CD4-positive, alpha-beta memory T cell (primary cell): Measurements from ENCODE around the gene UMAD1. TPM values are rescaled to one million over a fixed set of nuclear protein-coding genes. Genes with fewer than 3 reads are reported as not detected.

Experiments used
- CTCF ChIA-PET: fragments of 350-600 bp; sonication (Branson Sonifier 250); formaldehyde crosslinking; loops from one replicate; lab custom pipeline; 2021; ENCODE audit warnings: inconsistent platforms; ENCODE audit not compliant: partially characterized antibody; lab: Charles Lee
- POLR2A ChIA-PET: fragments of 350-600 bp; sonication (Branson Sonifier 250); formaldehyde crosslinking; loops from one replicate; lab custom pipeline; 2021; ENCODE audit not compliant: partially characterized antibody; lab: Charles Lee
- DNase-seq, 5 donors: peaks; one replicate each; pipeline versions ENCODE4 v3.0.0 to v3.0.0-alpha.2; 2020 to 2022; ENCODE audit warnings: mixed read lengths in 1 of 5
- H3K27ac ChIP-seq: one replicate; pipeline ENCODE4 v1.7.0; 2013; ENCODE audit warnings: low read depth, low read length
- H3K27me3 ChIP-seq: 2 replicates; pipeline ENCODE4 v1.7.0; 2013; ENCODE audit warnings: mild to moderate bottlenecking, low read length, moderate library complexity; ENCODE audit not compliant: insufficient read depth
- H3K36me3 ChIP-seq: 2 replicates; pipeline ENCODE4 v1.7.0; 2013; ENCODE audit warnings: mild to moderate bottlenecking, low read length, moderate library complexity; ENCODE audit not compliant: insufficient read depth
- H3K4me1 ChIP-seq: 2 replicates; pipeline ENCODE4 v1.7.0; 2013; ENCODE audit warnings: mild to moderate bottlenecking, low read length, moderate library complexity; ENCODE audit not compliant: insufficient read depth
- H3K4me3 ChIP-seq, 2 donors: one replicate each; pipeline ENCODE4 v1.7.0; 2013; ENCODE audit warnings: low read length in 2 of 2, mild to moderate bottlenecking in 1 of 2
- H3K9me3 ChIP-seq, 2 donors: one replicate each; pipeline ENCODE4 v1.7.0; 2013; ENCODE audit warnings: low read length in 2 of 2, control low read depth in 1 of 2; ENCODE audit not compliant: control insufficient read depth in 1 of 2
- H3K27ac Mint-ChIP-seq, 7 donors: one replicate each; pipeline ENCODE4 v1.8.0; 2020 to 2021; ENCODE audit warnings: mixed read lengths in 7 of 7, mild to moderate bottlenecking in 6 of 7, inconsistent platforms in 3 of 7, moderate library complexity in 3 of 7
- H3K27me3 Mint-ChIP-seq, 2 donors: one replicate each; pipeline ENCODE4 v1.8.0; 2020 to 2021; ENCODE audit warnings: mixed read lengths in 2 of 2
- H3K36me3 Mint-ChIP-seq, 2 donors: one replicate each; pipeline ENCODE4 v1.8.0; 2020 to 2021; ENCODE audit warnings: mixed read lengths in 2 of 2, inconsistent platforms in 1 of 2, mild to moderate bottlenecking in 1 of 2
- H3K4me1 Mint-ChIP-seq, 4 donors: one replicate each; pipeline ENCODE4 v1.8.0; 2020 to 2021; ENCODE audit warnings: mixed read lengths in 4 of 4, mild to moderate bottlenecking in 1 of 4
- H3K4me3 Mint-ChIP-seq, 8 donors: one replicate each; pipeline ENCODE4 v1.8.0; 2020 to 2021; ENCODE audit warnings: mixed read lengths in 8 of 8, mild to moderate bottlenecking in 7 of 8, moderate library complexity in 6 of 8, inconsistent platforms in 3 of 8
- H3K9me3 Mint-ChIP-seq, 8 donors: one replicate each; pipeline ENCODE4 v1.8.0; 2020 to 2021; ENCODE audit warnings: mixed read lengths in 8 of 8, mild to moderate bottlenecking in 5 of 8, inconsistent platforms in 3 of 8, moderate library complexity in 1 of 8
- intact Hi-C: fragments of 100-400 bp; cut with micrococcal nuclease; formaldehyde crosslinking; loops from one replicate; pipeline ENCODE4 v1.15.1; 2023
- polyA plus RNA-seq, 2 donors: library from polyadenylated mRNA; unstranded; fragments of 300-500 nt; fragmentation: Illumina TruSeq; gene quantifications; one replicate each; pipeline ENCODE4 v1.2.3, GENCODE V29; 2021
- total RNA-seq, 2 experiments: library from RNA; stranded (reverse); gene quantifications; one replicate each; pipeline ENCODE4 v1.2.3, GENCODE V29; 2021

The UMAD1 gene
- total and polyA plus RNA-seq, 4 experiments from 2014 or later: 23.5 to 36.7 (median 27.6) TPM

DNA sequence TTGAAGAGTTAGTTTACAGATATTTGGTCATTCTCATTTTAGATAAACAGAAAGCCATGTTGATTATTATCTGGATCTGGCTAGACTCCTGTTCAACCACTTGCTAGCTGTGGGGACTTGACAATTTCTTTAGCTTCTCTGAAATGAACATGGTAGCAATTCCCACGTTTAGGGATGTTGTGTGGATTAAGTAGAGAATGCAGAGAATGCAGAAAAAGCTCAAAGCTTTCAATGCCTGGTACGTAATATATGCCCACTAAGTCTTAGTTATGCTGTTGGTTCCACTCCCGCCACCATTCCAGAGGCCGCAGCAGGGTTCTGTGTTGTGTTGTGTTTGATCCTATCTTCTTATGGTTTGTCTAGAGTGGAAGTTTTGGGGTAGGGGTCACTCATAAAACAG is 117.0 kb downstream of the UMAD1 start:
- CTCF ChIA-PET: interaction anchor here (1.0 kb wide), 1 partner anchor 118 kb away, joined by 3 read pairs; no protein-coding TSS in a partner anchor
- H3K27me3 ChIP-seq: no peaks in the 10 kb centered on the region
- Mint-ChIP-seq H3K27me3 (no peaks in the 10 kb centered on the region), H3K9me3 (peaks cover 0 to 4% (median 0%) of the 10 kb centered on the region in 8 donors), H3K4me3 (no peak overlapping the region), H3K27ac (no peak overlapping the region), H3K36me3 (peaks cover 4 to 5% of the 10 kb centered on the region in 2 donors), H3K4me1 (peaks cover 15 to 25% (median 21%) of the 10 kb centered on the region in 4 donors)
- peaks cover 14% of the 10 kb centered on the region for H3K4me1 ChIP-seq
- no peaks in the 10 kb centered on the region for H3K36me3 ChIP-seq
- no peak overlapping the region for H3K4me3 ChIP-seq
- intact Hi-C loops: no loop called here
- no peak overlapping the region for H3K27ac ChIP-seq
- POLR2A ChIA-PET: no interaction called here
- H3K9me3 ChIP-seq: no peaks in the 10 kb centered on the region
- no peak for DNase-seq

DNA sequence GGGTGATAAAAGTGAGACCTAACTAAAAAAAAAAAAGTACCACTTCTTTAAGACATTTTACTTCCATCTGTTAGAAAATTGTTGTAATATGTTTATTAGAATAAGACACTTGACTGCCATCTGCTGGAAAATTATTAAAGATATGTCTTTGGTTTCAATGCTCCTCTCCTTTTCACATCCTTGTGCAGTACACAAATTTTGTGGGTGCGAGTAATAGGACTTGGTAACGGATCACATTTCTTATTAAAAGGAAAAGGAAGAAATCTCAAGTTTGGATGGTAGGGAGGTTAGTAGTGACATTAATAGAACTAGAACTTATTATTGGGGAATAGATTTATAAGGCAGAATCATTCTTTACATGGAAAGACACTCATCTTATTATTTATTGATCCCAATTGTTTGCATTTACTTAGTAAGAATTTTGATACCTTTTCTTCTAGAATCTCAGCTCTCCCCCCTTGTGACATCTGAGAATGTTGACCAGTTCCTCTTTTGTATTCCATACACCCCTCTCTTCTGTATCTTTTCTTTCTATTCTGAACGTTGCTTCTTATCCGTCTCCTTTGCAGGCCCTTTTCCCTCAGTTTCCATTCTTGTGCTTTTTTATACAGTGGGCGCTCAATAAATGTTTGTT is 120.9 kb downstream of the UMAD1 start:
- ChIA-PET POLR2A (interaction anchor here (1.1 to 2.0 kb wide), 3 partner anchors 54 to 364 kb away, joined by 3 to 9 read pairs (median 6); no protein-coding TSS in a partner anchor), CTCF (interaction anchor here (1.0 to 4.5 kb wide), 13 partner anchors 11 to 660 kb away, joined by 3 to 35 read pairs (median 3); no protein-coding TSS in a partner anchor)
- peak overlapping the region; percentile 89 to 98 (median 95) for H3K27ac Mint-ChIP-seq
- Histone ChIP-seq H3K27me3 (no peaks in the 10 kb centered on the region), H3K27ac (peak overlapping the region; percentile 67), H3K36me3 (no peaks in the 10 kb centered on the region), H3K4me3 (peak overlapping the region; percentile 4 to 75), H3K4me1 (peaks cover 35% of the 10 kb centered on the region), H3K9me3 (no peaks in the 10 kb centered on the region)
- no peaks in the 10 kb centered on the region for H3K27me3 Mint-ChIP-seq
- H3K4me3 Mint-ChIP-seq: peak overlapping the region; percentile 81 to 98 (median 92)
- peaks cover 35 to 40% (median 39%) of the 10 kb centered on the region in 4 donors for H3K4me1 Mint-ChIP-seq
- no peaks in the 10 kb centered on the region for H3K9me3 Mint-ChIP-seq
- intact Hi-C loops: loop anchor here (1.0 to 5.0 kb wide), 7 partner anchors 121 to 579 kb away; partner anchors contain the start of genes C1GALT1, GLCCI1 and UMAD1
- DNase-seq: peak in 4 of 5 donors; percentile 46 to 56 (median 49)
- H3K36me3 Mint-ChIP-seq: peaks cover 0 to 4% of the 10 kb centered on the region in 2 donors

- CTCF ChIA-PET: interaction anchor here (1.0 to 4.5 kb wide), 6 partner anchors 10 to 659 kb away, joined by 3 to 35 read pairs (median 4); no protein-coding TSS in a partner anchor
- H3K4me1 Mint-ChIP-seq: peaks cover 35 to 40% (median 39%) of the 10 kb centered on the region in 4 donors
- intact Hi-C loops: loop anchor here (1.0 to 5.0 kb wide), 9 partner anchors 81 to 580 kb away; partner anchors contain the start of genes C1GALT1, GLCCI1 and UMAD1
- H3K27me3 Mint-ChIP-seq: no peaks in the 10 kb centered on the region
- H3K27me3 ChIP-seq: no peaks in the 10 kb centered on the region
- H3K4me3 ChIP-seq: peak overlapping the region; percentile 4 to 75
- H3K36me3 ChIP-seq: no peaks in the 10 kb centered on the region
- H3K9me3 Mint-ChIP-seq: no peaks in the 10 kb centered on the region
- no peaks in the 10 kb centered on the region for H3K9me3 ChIP-seq
- peak; percentile 43 to 58 (median 53) for DNase-seq
- peak overlapping the region; percentile 89 to 98 (median 95) for H3K27ac Mint-ChIP-seq
- H3K4me3 Mint-ChIP-seq: peak overlapping the region; percentile 81 to 98 (median 92)
- H3K27ac ChIP-seq: peak overlapping the region; percentile 67
- peaks cover 0 to 4% of the 10 kb centered on the region in 2 donors for H3K36me3 Mint-ChIP-seq
- H3K4me1 ChIP-seq: peaks cover 35% of the 10 kb centered on the region
- POLR2A ChIA-PET: interaction anchor here (1.1 kb wide), 1 partner anchor 364 kb away, joined by 6 read pairs; no protein-coding TSS in a partner anchor
These were observed 121.6 kb downstream of the UMAD1 start for GRCh38 chr7:7761974-7762779.

- no peaks in the 10 kb centered on the region for H3K9me3 Mint-ChIP-seq
- POLR2A ChIA-PET: interaction anchor here (0.5 to 2.5 kb wide), 9 partner anchors 8 to 291 kb away, joined by 3 to 19 read pairs (median 3); partner anchors contain the start of genes GLCCI1 and UMAD1
These were observed 124.2 kb downstream of the UMAD1 start for GRCh38 chr7:7764520-7765396.

GRCh38 chr7:7765422-7765821 is 124.9 kb downstream of the UMAD1 start:
- Histone ChIP-seq H3K27me3 (no peaks in the 10 kb centered on the region), H3K4me1 (peaks cover 35% of the 10 kb centered on the region), H3K27ac (no peak overlapping the region), H3K4me3 (no peak overlapping the region), H3K36me3 (no peaks in the 10 kb centered on the region), H3K9me3 (no peaks in the 10 kb centered on the region)
- Mint-ChIP-seq H3K4me3 (no peak overlapping the region), H3K27me3 (no peaks in the 10 kb centered on the region), H3K4me1 (peaks cover 36 to 42% (median 40%) of the 10 kb centered on the region in 4 donors), H3K36me3 (peaks cover 0 to 4% of the 10 kb centered on the region in 2 donors), H3K27ac (peak overlapping the region in 1 of 7 donors; percentile 75), H3K9me3 (no peaks in the 10 kb centered on the region)
- intact Hi-C loops: no loop called here
- DNase-seq: no peak
- POLR2A ChIA-PET: interaction anchor here (0.5 to 2.5 kb wide), 6 partner anchors 50 to 250 kb away, joined by 3 to 19 read pairs (median 4); partner anchors contain the start of genes GLCCI1 and UMAD1
- CTCF ChIA-PET: interaction anchor here (0.6 to 3.0 kb wide), 13 partner anchors 8 to 451 kb away, joined by 3 to 17 read pairs (median 5); no protein-coding TSS in a partner anchor

More at GRCh38 chr7:7764520-7765396, 124.2 kb downstream of the UMAD1 start:
- Mint-ChIP-seq H3K36me3 (peaks cover 0 to 4% of the 10 kb centered on the region in 2 donors), H3K27ac (peak overlapping the region; percentile 44 to 88 (median 74)), H3K4me1 (peaks cover 35 to 40% (median 37%) of the 10 kb centered on the region in 4 donors), H3K4me3 (peak overlapping the region in 5 of 8 donors; percentile 0 to 38 (median 12)), H3K27me3 (no peaks in the 10 kb centered on the region)
- intact Hi-C loops: loop anchor here (5.0 kb wide), 3 partner anchors 273 to 582 kb away; partner anchors contain the start of gene C1GALT1
- H3K4me1 ChIP-seq: peaks cover 35% of the 10 kb centered on the region
- DNase-seq: peak in 4 of 5 donors; percentile 20 to 37 (median 26)
- H3K4me3 ChIP-seq: no peak overlapping the region
- no peaks in the 10 kb centered on the region for H3K9me3 ChIP-seq
- no peaks in the 10 kb centered on the region for H3K27me3 ChIP-seq
- CTCF ChIA-PET: interaction anchor here (0.6 to 3.0 kb wide), 18 partner anchors 8 to 661 kb away, joined by 3 to 17 read pairs (median 4); no protein-coding TSS in a partner anchor
- H3K36me3 ChIP-seq: no peaks in the 10 kb centered on the region
- H3K27ac ChIP-seq: peak overlapping the region; percentile 29

- Histone ChIP-seq H3K9me3 (no peaks in the 10 kb centered on the region), H3K27ac (no peak overlapping the region), H3K4me3 (no peak overlapping the region), H3K36me3 (no peaks in the 10 kb centered on the region), H3K4me1 (peaks cover 27% of the 10 kb centered on the region), H3K27me3 (no peaks in the 10 kb centered on the region)
- intact Hi-C loops: no loop called here
- Mint-ChIP-seq H3K9me3 (no peaks in the 10 kb centered on the region), H3K4me1 (peaks cover 28 to 42% (median 34%) of the 10 kb centered on the region in 4 donors), H3K27me3 (no peaks in the 10 kb centered on the region), H3K4me3 (no peak overlapping the region), H3K36me3 (peaks cover 0 to 2% of the 10 kb centered on the region in 2 donors), H3K27ac (no peak overlapping the region)
- CTCF ChIA-PET: interaction anchor here (0.7 to 1.3 kb wide), 4 partner anchors 13 to 585 kb away, joined by 3 to 4 read pairs (median 3); no protein-coding TSS in a partner anchor
- POLR2A ChIA-PET: interaction anchor here (2.0 kb wide), 1 partner anchor 126 kb away, joined by 8 read pairs; the partner anchor contains the start of gene UMAD1
- DNase-seq: no peak
These were observed 126.1 kb downstream of the UMAD1 start for GRCh38 chr7:7766671-7767070.
